Measurements from ENCODE around the gene FAM149A.
A peak's percentile ranks its signal among the peaks of the same experiment; 100 is the strongest.

The FAM149A gene

GRCh38 chr4:186204686-186205085 is 100.2 kb downstream of the FAM149A start:
- DNase-seq = no peak

- DNase-seq = no peak
Observed at GRCh38 chr4:186205156-186205555, 100.7 kb downstream of the FAM149A start.

- peak; percentile 10 for DNase-seq
Observed at GRCh38 chr4:186216465-186217024, 112.0 kb downstream of the FAM149A start.

- no peak for DNase-seq
Observed at GRCh38 chr4:186217733-186218293, 113.3 kb downstream of the FAM149A start.

GRCh38 chr4:186221624-186222023 is 117.1 kb downstream of the FAM149A start:
- DNase-seq = no peak
